ENCODE results near the gene DHX16. TPM values are rescaled to one million over a fixed set of nuclear protein-coding genes. Genes with fewer than 3 reads are reported as not detected.
A peak's percentile ranks its signal among the peaks of the same experiment; 100 is the strongest.

Gene DHX16
- polyA plus RNA-seq, 3 donors, result 16.4 to 70.1 (median 19.0) TPM

- no peak for DNase-seq
- TF ChIP-seq, protein P1, sequence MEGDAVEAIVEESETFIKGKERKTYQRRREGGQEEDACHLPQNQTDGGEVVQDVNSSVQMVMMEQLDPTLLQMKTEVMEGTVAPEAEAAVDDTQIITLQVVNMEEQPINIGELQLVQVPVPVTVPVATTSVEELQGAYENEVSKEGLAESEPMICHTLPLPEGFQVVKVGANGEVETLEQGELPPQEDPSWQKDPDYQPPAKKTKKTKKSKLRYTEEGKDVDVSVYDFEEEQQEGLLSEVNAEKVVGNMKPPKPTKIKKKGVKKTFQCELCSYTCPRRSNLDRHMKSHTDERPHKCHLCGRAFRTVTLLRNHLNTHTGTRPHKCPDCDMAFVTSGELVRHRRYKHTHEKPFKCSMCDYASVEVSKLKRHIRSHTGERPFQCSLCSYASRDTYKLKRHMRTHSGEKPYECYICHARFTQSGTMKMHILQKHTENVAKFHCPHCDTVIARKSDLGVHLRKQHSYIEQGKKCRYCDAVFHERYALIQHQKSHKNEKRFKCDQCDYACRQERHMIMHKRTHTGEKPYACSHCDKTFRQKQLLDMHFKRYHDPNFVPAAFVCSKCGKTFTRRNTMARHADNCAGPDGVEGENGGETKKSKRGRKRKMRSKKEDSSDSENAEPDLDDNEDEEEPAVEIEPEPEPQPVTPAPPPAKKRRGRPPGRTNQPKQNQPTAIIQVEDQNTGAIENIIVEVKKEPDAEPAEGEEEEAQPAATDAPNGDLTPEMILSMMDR (IDR thresholded peaks at IDR 0.05), result no peak
- peak overlapping the region; percentile 36 to 70 for H3K27ac ChIP-seq (ENCODE audit: low read depth in 1 of 2, low read length in 2 of 2)
- no peaks in the 10 kb centered on the region for H3K27me3 ChIP-seq (ENCODE audit: control insufficient read depth in 2 of 2, insufficient read depth in 2 of 2, low read length in 2 of 2)
- Mint-ChIP-seq H3K27ac (peak overlapping the region; percentile 67 to 99 (median 79)), H3K36me3 (peaks cover 63 to 83% of the 10 kb centered on the region in 2 donors), H3K4me1 (peaks cover 48% of the 10 kb centered on the region), H3K9me3 (peaks cover 0 to 2% (median 0%) of the 10 kb centered on the region in 7 donors), H3K4me3 (peak overlapping the region; percentile 70 to 77), H3K27me3 (ENCODE audit: low read depth in 3 of 3) (peaks cover 0 to 3% (median 0%) of the 10 kb centered on the region in 3 donors)
- H3K4me3 ChIP-seq (replicated peaks in 1 of 3; ENCODE audit: low read depth in 2 of 3, low read length in 3 of 3), result peak overlapping the region in 2 of 3 experiments; percentile 16 to 100
- H3K4me2 ChIP-seq (replicated peaks; ENCODE audit: extremely low read depth, low read length, poor library complexity, severe bottlenecking), result peak overlapping the region; percentile 100
- peaks cover 41 to 53% of the 10 kb centered on the region in 2 donors for H3K4me1 ChIP-seq (ENCODE audit: control insufficient read depth in 1 of 2, insufficient read depth in 2 of 2, low read length in 2 of 2)
- no peak overlapping the region for H3K9ac ChIP-seq (ENCODE audit: insufficient read depth, low read length, poor library complexity, severe bottlenecking)
- H3K36me3 ChIP-seq (replicated peaks in 1 of 2; ENCODE audit: control insufficient read depth in 1 of 2, insufficient read depth in 2 of 2, low read length in 2 of 2), result peaks cover 43 to 45% of the 10 kb centered on the region in 2 donors
- no peak overlapping the region for H2AFZ ChIP-seq (ENCODE audit: insufficient read depth, low read depth, low read length, poor library complexity, severe bottlenecking)
- H3K79me2 ChIP-seq (ENCODE audit: insufficient read depth, low read length), result peaks cover 79% of the 10 kb centered on the region
- H4K20me1 ChIP-seq (ENCODE audit: insufficient read depth, low read length), result peaks cover 89% of the 10 kb centered on the region
- WGBS (ENCODE audit: insufficient coverage), result 53% methylated on average over 3 of the region's 7 CpGs
- intact Hi-C loops (cut with micrococcal nuclease), result loop anchor here (1.0 to 5.0 kb wide), 3 partner anchors 42 to 197 kb away; partner anchors contain the start of genes MRPS18B (in 1 of the 2) and PPP1R10 (in 1 of the 2)
- H3K9me3 ChIP-seq (replicated peaks in 1 of 2; ENCODE audit: control insufficient read depth in 1 of 2, insufficient read depth in 1 of 2, low read length in 2 of 2), result no peaks in the 10 kb centered on the region
Observed at GRCh38 chr6:30679765-30680535, 7.1 kb upstream of the DHX16 start.

- intact Hi-C loops (cut with micrococcal nuclease), result loop anchor here (1.0 to 5.0 kb wide), 2 partner anchors 43 to 198 kb away; no protein-coding TSS in a partner anchor
- peak overlapping the region; percentile 100 for H3K4me2 ChIP-seq (replicated peaks; ENCODE audit: extremely low read depth, low read length, poor library complexity, severe bottlenecking)
- no peak overlapping the region for H2AFZ ChIP-seq (ENCODE audit: insufficient read depth, low read depth, low read length, poor library complexity, severe bottlenecking)
- H3K27me3 ChIP-seq (ENCODE audit: control insufficient read depth in 2 of 2, insufficient read depth in 2 of 2, low read length in 2 of 2), result no peaks in the 10 kb centered on the region
- peaks cover 71% of the 10 kb centered on the region for H3K79me2 ChIP-seq (ENCODE audit: insufficient read depth, low read length)
- H3K4me3 ChIP-seq (replicated peaks in 1 of 3; ENCODE audit: low read depth in 2 of 3, low read length in 3 of 3), result peak overlapping the region in 2 of 3 experiments; percentile 16 to 100
- H3K9me3 ChIP-seq (replicated peaks in 1 of 2; ENCODE audit: control insufficient read depth in 1 of 2, insufficient read depth in 1 of 2, low read length in 2 of 2), result no peaks in the 10 kb centered on the region
- H3K36me3 Mint-ChIP-seq, result peaks cover 62 to 79% of the 10 kb centered on the region in 2 donors
- peak overlapping the region; percentile 22 for H3K9ac ChIP-seq (ENCODE audit: insufficient read depth, low read length, poor library complexity, severe bottlenecking)
- TF ChIP-seq, protein P1 (IDR thresholded peaks at IDR 0.05), result peak; percentile 91
- H3K4me1 ChIP-seq (ENCODE audit: control insufficient read depth in 1 of 2, insufficient read depth in 2 of 2, low read length in 2 of 2), result peaks cover 41 to 51% of the 10 kb centered on the region in 2 donors
- peaks cover 43 to 45% of the 10 kb centered on the region in 2 donors for H3K36me3 ChIP-seq (replicated peaks in 1 of 2; ENCODE audit: control insufficient read depth in 1 of 2, insufficient read depth in 2 of 2, low read length in 2 of 2)
- H4K20me1 ChIP-seq (ENCODE audit: insufficient read depth, low read length), result peaks cover 82% of the 10 kb centered on the region
- H3K27ac Mint-ChIP-seq, result peak overlapping the region; percentile 60 to 99 (median 80)
- DNase-seq, result peak; percentile 81 to 88 (median 82)
- peaks cover 0 to 2% (median 0%) of the 10 kb centered on the region in 7 donors for H3K9me3 Mint-ChIP-seq
- peak overlapping the region; percentile 36 to 70 for H3K27ac ChIP-seq (ENCODE audit: low read depth in 1 of 2, low read length in 2 of 2)
- peak overlapping the region; percentile 77 to 87 for H3K4me3 Mint-ChIP-seq
- peaks cover 0 to 3% (median 0%) of the 10 kb centered on the region in 3 donors for H3K27me3 Mint-ChIP-seq (ENCODE audit: low read depth in 3 of 3)
- 4% methylated on average over 15 of the region's 31 CpGs for WGBS (ENCODE audit: insufficient coverage)
- peaks cover 47% of the 10 kb centered on the region for H3K4me1 Mint-ChIP-seq
Observed at GRCh38 chr6:30678964-30679726, 6.3 kb upstream of the DHX16 start.

Data from CD14-positive monocyte (primary cell).